NB4 (cell line): Measurements from ENCODE around the gene LPO.

Source experiments
- DNase-seq: peaks from one replicate; pipeline ENCODE4 v3.0.0; 2010; ENCODE audit warnings: low read depth
- H3K4me3 ChIP-seq: one replicate; pipeline ENCODE4 v1.5.1; 2011; ENCODE audit warnings: mild to moderate bottlenecking, low read depth, low read length, moderate library complexity
- CTCF ChIP-seq: IDR thresholded peaks from one replicate; pipeline ENCODE4 v1.5.1; 2012; ENCODE audit warnings: low read depth, low read length
- MYC ChIP-seq: IDR thresholded peaks from 2 replicates; pipeline ENCODE4 v1.6.1; 2011; ENCODE audit warnings: low read depth, low read length
- POLR2A ChIP-seq: IDR thresholded peaks from 2 replicates; pipeline ENCODE4 v1.6.1; 2011; ENCODE audit warnings: mild to moderate bottlenecking; ENCODE audit not compliant: insufficient read length; ENCODE audit errors: extremely low read depth
- TF ChIP-seq, protein P1 (sequence below): IDR thresholded peaks from 2 replicates; pipeline ENCODE4 v1.6.1; 2011; ENCODE audit warnings: low read depth, low read length

LPO gene

DNA sequence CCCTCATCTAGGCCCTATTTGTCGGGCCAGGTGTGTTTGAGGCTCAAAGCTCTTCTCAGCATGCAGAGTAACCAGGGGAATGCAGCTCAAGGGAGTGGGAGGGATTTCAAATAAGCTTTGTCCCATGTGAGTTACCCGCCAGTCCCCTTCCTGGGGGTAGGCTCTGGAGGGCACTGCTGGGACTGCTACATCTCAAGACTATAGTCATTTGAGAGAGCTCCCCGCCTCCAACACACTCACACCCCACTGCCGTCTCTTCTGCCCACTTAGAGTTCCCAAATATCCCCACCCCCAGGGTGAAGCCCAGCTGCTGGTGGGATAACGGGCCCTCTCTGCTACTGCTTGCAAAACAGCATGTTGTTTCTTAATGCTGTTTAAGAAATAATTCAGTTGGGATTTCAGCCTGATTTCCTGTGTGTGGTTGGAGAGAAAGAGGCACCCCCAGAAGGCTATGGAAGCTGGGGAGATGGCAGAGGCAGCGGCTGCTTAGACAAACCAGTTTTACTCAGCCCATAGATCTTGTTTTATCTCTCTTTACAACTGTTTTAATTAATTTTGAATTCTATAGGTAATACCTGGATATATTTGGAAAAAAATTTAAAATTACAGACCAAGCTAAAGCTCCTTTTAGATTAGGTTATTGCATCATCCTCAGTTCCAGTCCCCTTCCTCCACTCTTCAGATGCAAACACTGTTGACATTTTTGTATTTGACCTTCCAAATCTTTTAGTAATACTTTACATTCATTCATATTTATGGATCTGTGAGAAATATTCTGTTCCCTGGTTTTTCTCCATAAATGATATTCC is 46.4 kb downstream of the LPO start:
- DNase-seq = peak; percentile 99
- TF ChIP-seq, protein P1, sequence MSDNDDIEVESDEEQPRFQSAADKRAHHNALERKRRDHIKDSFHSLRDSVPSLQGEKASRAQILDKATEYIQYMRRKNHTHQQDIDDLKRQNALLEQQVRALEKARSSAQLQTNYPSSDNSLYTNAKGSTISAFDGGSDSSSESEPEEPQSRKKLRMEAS = peak; percentile 60; the same call in 1 of the 2 replicates
- TF ChIP-seq POLR2A (peak; percentile 64), CTCF (no peak), MYC (peak; percentile 59; the same call in 1 of the 2 replicates)
- peak overlapping the region; percentile 68 for H3K4me3 ChIP-seq

GRCh38 chr17:58285422-58285810 is 47.0 kb downstream of the LPO start:
- DNase-seq = peak; percentile 59
- TF ChIP-seq, protein P1 = no peak
- TF ChIP-seq CTCF (no peak), POLR2A (no peak), MYC (no peak)
- peak overlapping the region; percentile 37 for H3K4me3 ChIP-seq

GRCh38 chr17:58289869-58290268 is 51.5 kb downstream of the LPO start:
- peak; percentile 26 for DNase-seq
- TF ChIP-seq MYC (no peak), CTCF (no peak), POLR2A (no peak)
- TF ChIP-seq, protein P1 = no peak
- H3K4me3 ChIP-seq = no peak overlapping the region

- no peak for TF ChIP-seq POLR2A
- TF ChIP-seq MYC = no peak
- no peak overlapping the region for H3K4me3 ChIP-seq
- no peak for DNase-seq
Measured at GRCh38 chr17:58291246-58291645, 52.9 kb downstream of the LPO start.

DNA sequence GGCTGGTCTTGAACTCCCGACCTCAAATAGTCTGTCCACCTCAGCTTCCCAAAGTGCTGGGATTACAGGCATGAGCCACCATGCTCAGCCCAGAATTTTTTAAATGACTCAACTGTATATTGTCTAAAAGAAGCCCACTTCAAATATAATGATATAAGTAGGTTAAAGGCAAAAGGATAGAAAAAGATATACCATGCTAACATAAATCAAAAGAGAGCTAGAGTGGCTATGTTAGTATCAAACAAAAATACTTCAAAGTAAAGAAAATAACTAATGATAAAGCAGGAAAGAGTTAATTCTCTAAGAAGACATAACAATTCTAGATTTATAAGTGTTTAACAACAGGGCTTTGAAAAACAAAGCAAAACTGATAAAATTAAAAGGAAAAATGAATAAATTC is 55.6 kb downstream of the LPO start:
- no peak overlapping the region for H3K4me3 ChIP-seq
- DNase-seq = no peak
- TF ChIP-seq POLR2A (no peak), CTCF (no peak), MYC (no peak)
- TF ChIP-seq, protein P1 = no peak

DNA sequence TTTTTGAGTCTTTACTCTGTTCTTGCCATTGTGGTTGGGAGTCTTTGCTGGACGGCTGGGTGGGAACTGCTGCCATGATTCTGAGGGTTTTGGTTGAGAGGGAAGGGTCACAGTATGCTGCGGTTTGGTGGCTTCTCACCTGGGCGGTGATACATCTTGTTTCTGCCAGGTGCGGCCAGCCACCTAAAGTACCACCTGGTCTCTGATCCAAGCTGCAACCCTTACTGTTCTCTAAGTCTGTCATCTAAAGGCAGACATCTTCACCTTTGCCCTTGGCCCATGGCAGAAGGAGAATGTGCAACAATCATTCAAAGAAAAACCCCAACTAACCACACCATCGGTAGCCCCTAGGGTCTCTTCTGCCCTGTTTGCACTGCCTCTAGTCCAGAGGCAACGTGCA is 62.0 kb downstream of the LPO start:
- TF ChIP-seq MYC (no peak), CTCF (no peak), POLR2A (no peak)
- TF ChIP-seq, protein P1 = no peak
- no peak for DNase-seq
- H3K4me3 ChIP-seq = no peak overlapping the region
